GM18868 (cell line): ENCODE data around the gene TRPM5.

Experiments used
- ATAC-seq: cut with Tn5 transposase; IDR thresholded peaks from one replicate; pipeline ENCODE4 v1.9.1; 2021; ENCODE audit warnings: mild to moderate bottlenecking, moderate library complexity; ENCODE audit not compliant: unreplicated experiment

The TRPM5 gene

DNA sequence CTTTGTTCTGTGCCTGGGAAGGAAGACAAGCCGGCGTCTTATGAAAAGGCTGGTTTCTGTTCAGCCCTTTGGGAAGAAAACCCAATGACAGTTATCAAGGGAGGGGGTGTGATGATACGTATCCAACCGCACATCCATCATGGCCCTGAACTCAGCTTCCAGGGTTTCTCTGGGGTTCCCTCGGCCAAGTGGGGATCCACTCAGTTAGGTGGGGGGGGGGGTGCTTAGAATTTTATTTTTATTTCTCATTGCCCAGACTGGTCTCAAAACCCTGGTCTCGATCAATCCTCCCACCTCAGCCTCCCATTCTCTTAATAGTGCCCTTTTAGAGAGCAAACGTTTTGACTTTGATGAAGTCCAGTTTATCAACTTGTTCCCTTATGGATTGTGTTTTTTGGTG is 26.2 kb upstream of the TRPM5 start:
- ATAC-seq, result no peak

DNA sequence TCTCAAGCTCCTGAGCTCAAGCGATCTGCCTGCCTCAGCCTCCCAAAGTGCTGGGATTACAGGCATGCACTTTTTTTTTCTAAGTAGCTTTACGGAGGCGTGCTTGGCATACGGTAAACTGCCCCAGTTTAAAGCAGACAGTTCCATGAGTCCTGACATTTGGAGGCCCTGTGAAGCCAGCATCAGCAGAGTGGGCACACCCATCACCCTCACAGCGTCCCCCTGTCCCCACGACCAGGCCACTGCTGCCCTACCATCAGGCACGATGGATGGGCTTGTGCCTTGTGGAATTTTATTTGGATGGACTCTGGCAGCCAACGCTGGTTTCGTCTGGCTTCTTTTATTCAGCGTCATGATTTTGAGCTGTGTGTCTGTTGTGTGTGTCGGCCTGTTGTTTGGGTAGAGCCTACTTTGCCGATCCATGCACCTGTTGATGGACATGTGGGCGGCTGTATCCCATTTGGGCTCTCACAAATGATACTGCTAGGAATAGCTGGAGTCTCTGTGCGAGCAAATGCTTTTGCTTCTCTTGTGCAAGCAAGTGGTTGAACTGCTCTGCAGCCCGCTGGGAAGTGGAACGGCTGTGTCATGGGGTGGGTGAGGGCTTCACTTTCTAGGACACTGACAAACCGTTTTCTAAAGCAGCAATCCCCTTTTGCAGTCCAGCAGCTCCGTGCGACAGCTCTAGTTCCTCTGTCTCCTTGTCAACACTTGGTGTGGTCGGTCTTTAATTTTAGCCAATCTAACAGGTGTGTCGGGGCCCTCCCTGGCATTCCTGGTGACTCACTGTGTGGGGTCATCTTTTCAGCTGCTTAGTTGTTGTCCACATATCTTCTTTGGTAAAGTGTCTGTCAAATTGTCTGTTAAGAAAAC is 24.3 kb upstream of the TRPM5 start:
- ATAC-seq, result no peak

DNA sequence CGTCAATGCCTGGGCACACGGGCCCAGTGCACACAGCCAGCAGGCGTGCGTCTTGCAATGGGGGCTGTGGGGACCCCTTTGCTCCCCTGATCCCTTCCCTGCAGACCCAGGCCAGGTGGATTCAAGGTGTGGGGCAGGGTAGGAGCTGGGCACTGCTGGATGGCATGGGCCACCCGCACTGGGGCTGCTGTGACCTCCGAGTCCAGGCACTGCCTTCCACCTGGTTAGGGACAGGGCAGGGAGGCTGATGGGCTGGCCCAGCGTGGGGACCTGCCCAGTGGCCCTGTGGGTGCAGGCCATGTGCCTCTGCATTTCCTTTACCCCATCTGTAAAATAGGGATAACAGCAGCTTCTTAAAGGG is 23.4 kb upstream of the TRPM5 start:
- no peak for ATAC-seq

DNA sequence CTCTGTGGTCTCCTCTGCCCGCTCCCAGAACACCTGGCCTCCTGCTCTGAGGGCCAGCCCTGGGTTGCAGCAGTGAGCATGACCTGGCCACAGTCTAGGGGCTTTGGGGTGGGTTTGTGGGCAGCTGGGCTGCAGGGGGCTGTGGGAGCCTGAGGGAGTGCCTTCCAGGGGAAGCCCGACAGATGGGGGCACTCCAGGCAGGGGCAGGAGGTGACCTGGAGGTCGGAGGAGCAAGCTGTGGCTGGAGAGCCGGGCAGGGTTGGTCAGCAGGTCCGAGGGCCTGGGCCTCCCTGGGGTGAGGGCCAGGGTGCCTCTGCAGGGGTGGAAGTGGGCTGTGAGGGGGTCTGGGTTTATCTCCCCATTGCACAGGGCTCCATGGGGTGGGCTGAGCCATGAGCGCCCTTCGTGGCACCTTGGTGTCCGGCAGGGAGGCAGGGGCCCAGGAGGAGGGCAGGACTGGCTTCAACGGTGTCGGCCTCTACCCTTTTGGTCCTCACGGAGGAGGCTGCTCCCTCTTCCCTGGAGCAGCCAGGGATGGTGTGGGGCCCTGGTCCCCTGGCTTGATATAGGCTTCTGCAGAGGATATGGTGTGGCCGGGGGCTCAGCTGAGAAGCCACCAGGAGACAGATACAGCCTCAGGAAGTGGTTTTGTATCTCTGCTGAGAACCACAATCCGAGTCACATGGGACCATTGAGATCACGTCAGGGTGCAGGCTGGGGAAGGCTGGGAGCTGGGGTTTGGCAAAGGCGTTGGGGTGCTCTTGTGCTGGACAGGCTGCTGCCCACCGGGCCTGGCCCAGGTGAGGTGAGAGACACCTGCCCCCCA is 22.8 kb upstream of the TRPM5 start:
- ATAC-seq, result no peak

DNA sequence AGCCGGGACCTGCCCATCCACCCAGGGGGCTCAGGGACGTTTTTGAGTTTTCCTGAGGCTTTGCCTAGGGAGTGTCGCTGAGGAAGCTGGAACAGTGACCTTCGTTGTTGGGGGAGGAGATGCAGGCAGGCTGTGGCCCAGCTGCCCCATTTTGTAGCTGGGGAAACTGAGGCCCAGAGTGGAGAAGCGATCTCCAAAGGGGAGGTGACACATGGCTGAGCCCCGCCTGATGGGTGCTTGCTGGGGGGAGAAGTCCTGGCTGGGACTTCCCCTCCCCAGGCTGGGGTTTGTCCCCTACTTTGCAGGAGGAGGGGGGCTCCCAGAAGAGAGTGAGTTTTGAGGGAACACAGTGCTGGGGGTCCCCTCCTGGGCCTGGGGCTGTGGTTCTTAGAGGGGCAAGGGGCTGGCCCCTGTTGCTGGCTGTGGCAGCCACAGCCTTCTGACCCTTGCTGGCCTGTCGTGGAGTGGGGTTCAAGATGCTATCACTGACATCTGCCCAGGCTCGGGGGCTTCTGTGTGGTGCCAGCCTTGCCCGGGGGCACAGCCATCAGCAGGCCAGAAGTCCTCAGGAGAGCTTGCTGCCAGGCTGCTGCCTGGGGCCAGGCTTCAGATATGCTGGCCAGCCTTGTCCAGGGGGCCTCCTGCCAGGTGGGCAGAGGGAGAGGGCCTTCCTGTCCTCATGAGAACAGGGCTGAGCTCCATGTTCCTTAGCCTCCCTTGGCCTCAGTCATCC is 21.9 kb upstream of the TRPM5 start:
- no peak for ATAC-seq

DNA sequence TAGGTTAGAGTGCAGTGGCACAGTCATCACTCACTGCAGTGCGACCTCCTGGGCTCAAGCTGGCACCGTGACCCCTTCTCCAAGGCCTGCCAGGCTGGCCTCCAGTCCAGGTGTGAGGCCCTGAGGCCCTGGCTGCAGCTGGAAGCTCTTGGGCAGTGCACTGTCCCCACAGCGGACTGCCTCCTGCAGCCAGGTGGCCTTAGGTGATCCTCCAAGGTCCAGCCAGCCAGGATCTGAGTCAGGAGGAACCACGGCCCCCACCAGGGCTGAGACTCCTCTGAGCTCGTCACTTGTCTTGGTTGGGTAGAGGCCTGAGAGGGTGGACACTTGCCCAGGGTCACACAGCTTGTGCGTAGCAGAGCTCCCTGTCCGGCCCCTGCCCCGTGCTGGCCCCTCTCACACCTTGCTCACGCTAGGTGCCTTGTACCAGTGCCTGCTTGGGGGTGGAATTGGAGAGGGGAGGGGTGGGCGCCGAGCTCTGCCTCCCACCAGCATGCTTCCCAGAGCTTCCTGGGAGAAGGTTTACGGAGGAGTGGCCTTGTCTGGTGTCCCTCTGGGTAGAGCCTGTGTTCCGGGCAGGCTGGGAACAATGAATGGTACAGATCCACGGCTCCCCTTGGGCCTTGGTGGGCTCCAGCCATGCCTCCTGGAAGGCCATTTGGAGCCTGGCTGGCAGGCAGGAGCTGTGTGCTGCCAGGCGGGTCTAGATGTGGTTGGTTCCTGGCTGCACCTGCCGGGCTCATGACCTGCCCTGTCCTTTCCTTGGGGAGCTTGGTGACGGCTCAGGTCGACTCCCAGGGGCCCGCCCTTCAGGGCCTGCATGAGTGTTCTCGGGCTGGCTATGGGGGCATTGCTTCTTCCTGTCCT is 21.1 kb upstream of the TRPM5 start:
- no peak for ATAC-seq

DNA sequence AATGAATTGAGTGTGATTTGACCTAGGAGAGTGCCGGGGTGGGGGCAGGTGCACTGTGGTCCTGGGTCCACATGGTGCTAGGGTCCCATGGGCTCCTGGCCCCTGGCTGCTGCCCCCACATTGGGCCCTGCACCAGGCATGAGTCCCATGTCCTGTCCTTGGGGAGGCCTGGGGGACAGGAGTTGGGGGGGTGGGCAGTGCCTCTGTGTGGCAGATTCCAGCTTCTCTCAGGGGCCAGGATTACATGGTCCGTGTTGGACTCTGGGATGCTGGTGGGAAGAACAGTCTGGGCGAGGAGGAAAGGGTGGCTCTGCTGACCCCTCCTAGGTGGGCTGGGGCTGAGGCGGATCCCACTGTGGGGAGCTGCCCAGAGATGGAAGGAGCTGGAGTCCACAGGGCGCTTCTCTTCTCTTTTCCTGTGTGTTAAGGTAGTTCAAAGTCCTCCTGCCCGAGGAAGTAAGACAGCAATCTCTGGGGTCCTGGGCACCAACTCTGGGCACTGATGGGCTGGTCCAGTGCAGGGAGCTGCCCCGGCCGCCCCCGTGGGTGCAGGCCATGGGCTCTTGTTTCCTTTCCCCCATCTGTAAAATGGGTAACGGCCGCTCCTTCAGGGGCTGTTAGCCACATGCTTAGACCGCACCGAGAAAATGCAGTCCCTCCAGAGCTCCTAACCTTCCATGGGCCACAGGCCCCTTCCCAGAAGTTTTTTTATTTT is 20.3 kb upstream of the TRPM5 start:
- ATAC-seq, result no peak

DNA sequence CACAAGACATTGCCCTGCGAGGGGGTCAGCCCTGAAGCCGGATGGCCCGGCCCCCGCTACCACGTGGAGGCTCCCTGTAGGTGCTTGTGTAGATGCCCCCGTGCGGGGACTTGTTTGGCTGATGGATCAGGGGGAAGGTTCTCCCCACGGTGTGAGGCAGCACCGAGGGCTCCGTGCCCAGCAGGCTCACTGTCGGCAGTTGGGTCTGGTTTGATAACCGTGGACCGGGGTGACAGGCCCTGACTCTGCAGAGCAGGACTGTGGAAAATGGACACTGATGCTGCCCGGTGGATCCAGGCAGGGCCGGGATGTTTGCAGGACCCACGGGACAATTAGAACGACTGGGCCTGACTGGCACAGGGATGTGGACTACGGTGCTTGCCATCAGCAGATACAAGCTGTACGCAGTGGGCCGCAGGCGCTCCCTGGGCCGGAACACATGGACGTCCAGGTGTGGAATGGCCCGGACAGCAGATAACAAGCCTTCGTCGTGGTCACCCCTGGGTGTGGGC is 19.5 kb upstream of the TRPM5 start:
- ATAC-seq, result no peak

DNA sequence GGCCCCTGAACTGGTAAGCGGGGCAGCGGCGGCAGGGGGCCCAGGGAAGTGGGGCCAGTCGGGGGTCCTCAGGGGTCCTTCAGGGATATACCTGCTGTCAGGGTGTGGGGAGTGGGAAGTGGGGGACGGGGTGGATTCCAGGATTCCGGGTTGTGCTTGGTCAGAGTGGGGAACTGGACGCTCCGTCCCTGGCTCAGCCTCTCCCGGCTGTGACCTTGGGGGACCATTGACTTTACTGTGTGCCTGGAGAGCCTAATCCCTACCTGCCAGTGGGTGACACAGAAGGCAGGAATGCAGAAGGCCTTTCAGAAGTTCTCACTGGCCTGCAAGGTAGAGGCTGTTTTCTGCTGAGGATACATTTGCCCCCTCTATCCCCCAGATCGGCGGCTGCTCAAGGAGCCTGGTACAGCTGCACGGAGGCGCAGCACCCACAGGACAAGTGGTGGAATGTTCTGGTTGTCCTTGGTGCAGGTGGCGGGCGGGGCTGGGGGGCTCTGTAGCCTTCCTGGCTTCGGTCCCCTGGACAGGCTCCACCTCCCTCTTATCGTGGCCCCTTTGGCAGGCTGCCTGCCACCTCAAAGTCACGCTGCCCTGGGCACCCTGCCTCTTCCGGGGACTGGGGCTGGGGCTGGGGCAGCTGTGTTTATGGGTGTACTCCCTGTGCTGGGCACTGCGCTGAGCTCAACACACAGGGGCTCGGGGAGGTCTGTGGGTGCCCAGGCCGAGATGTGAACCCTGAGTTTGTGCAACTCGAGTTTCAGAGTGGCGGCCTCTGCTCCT is 18.9 kb upstream of the TRPM5 start:
- ATAC-seq, result no peak

DNA sequence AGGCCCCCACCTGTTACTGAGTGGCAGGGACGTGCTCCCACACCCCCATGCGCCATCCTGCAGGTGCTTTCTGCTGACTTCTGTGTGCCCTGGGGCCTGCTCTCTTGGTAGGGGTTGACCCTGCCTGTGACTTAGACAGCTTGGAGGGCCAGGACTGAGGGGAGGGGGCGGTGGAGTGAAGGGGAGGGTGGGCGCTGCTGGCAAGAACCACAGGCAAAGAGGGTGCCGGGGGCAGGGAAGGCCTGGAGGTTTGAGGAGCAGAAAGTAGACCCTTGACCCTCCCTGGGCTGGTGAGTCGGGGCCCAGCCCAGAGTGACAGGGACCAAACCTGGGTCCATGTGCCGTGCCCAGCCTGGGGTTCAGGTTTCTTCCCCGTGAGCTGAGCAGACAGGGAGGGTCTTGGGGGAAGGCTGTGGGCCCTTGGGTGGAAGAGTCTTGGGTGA is 18.2 kb upstream of the TRPM5 start:
- no peak for ATAC-seq

DNA sequence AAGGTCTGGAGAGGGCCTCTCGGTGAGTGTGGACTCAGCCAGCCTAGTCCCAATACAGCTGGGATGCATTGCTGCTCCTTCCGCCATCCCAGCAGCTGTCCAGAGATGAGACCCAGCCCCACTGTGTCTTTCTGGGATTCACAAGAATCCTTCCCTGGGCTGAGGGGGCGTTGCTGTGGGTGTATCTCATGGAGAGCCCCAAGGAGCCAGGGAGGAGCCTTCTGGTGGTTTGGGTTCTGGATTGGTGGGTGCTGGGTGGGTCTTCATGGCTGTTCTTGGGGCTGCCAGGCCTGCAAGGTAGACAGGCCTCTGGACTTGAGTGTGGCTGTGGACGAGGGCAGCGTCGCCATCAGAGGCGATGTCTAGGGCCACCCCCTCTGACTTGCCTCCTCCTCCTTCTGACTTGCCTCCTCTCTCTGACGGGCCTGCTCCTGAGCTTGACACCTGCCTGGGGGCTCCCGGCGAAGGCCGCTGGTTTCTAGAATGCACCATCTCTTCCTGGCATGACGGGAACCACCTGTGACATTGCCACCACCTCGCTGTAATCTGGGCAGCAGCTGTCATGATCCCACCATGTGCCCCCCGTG is 17.7 kb upstream of the TRPM5 start:
- ATAC-seq, result no peak

DNA sequence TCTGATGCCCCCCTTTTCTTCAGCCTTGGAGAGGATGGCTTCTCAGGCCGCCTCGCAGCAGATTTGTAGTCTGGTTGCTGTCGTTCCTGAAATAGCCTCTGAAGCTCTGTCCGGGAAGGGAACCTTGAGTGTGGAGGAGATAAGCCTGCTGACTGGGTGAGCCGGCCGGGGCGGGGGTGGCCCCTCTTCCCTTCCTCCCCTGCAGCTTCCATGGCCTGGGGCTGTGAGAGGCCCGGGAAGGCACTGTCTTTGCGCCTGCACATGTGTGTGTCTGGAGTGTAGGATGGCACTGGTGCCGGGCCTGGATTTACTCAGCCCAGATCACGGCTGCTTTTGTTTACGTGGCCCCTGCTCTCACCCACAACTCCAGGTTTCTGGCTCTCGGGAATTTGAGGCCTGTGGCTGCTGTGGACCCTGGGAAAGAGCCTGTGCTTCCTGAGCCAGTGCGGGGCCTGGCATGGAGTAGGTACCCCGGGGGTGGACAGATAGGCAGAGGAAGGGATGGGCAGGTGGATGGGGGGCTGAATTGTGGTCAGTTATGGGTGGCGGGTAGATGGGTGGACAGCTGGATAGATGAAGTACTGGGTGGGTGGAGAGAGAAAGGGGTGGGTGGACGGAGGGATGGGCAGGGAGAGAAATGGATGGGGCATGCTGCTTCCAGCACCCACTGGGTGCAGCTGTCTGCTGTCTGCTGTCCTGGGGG is 17.1 kb upstream of the TRPM5 start:
- ATAC-seq, result no peak

DNA sequence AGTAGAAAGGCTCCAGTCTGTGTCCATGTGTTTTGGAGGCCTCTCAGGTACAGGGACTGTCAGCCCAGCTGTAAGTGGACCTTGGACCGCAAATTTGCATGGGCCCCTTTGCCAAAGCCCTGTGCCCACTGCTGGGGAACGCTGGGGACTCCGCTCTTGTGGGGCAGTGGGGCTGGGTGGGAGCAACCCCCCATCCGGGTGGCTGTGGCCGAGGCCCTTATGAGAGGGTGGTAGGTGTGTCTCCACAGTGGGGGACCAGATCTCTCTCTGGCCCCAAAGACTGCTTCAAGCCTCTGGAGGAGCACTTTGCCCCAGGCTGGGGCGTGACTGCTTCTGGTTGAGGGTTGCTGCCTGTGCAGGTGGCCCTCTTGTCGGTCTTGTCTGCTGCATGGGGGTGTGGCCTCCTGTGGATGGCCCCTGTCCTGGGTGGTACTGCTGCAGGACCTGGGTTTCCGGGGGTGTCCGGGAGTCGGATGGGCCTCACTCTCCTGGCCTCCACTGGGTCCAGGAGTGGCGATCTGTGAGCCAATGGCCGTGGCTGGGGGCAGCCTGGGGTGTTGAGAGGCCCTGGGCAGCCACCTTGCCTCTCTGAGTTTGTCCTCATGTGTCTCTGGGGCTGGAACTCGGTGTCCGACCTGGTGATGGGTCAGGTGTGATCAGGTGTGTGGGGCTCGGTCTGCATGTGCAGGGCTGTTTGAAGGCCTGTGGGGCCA is 16.4 kb upstream of the TRPM5 start:
- ATAC-seq, result no peak

DNA sequence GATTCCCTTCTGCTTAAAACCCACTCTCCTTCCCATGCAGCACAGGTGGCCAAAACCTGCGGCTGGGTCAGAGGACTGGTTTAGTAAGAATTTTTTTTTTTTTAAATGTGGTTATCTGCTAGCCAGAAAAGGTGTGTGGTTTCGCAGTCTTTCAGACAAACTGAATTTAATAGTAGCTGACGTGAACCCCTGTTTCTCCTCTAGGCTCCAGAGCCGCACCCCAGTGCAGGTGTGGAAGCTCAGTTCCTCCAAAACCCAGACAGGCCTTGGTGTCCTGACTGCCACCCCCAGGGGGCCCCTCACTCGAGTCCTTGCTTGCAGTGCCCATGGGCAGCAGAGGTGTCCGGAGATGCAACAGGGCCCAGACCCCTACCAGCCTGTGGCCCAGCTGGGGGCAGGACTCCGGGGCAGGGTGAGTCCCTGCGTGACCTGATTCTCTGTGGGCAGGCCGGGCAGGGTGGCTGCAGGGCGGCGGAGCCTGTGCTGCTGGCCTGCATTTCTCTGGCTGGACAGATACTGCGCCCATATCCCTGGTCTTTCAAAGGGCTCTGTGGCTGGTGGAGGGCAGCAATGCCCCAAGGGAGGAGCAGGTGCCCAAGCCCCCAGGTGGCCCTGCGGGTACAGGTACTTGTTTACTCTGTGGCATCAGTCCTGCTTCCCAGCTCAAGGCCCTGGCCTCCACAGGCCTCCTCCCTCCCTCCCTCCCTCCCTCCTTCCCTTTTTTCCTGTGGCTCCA is 15.7 kb upstream of the TRPM5 start:
- no peak for ATAC-seq

DNA sequence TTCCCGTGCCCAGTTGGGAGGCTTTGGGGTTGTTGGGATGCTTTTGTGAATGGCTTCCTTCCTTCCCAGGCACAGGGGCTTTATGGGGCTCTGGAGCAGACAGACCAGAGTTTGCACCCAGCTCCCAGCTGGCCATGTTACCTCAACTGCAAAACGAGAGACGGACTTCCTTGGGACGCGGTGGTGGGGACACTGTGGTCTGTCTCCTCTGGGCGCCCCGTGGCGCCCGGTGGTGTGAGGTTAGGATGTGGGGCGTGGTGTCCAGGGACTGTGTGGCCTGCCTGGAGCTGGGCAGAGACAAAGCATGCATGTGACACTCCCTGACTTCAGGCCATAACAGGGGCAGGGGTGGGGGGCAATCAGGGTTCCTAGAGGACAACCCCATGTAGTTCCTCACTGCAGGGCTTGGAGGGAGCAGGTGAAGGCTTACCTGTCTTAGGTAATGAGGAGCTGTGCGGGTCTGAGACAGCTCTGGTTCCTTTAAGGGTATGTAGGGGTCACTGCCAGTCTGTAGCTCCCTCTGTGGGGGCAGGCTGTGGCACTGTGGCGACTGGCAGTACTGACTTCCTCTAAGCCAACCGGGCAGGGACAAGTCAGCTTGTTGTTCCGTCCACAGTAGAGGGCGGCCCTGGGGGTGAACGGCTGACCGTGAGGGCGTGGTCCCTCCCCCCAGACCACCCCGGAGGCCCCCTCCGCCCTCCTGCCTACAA is 14.9 kb upstream of the TRPM5 start:
- ATAC-seq, result no peak

DNA sequence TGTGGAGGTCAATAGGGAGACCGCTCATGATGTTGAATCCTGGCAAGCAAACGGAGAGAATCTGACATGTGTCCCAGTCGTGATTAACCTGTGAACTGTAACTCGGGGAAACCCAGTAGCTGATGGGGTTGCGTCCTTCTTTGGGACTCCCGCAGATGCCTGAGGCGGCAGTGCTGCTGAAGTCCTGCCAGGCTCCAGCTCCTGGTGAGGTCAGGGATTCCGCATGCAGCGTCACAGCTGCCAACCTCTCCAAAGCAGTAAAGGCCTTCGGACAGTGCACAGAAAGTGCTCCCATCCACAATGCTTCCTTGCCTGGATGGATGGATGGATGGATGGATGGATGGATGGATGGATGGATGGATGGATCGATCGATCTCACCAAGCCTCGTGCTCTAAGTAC is 14.0 kb upstream of the TRPM5 start:
- ATAC-seq, result no peak
